Measurements from ENCODE around the gene PHC2. TPM values are rescaled to one million over a fixed set of nuclear protein-coding genes. Genes with fewer than 3 reads are reported as not detected.

PHC2 gene
- total RNA-seq, 1 experiment from 2014 or later: 176 TPM

GRCh38 chr1:33439662-33440061 lies 8.8 kb upstream of the PHC2 start:
- no peak for ATAC-seq
- H3K4me1 ChIP-seq (ENCODE audit: control insufficient read depth in 1 of 2, insufficient read depth in 2 of 2, low read length in 2 of 2): peaks cover 72 to 100% of the 10 kb centered on the region in 2 experiments
- POLR2A ChIA-PET: interaction anchor here (2.0 kb wide), 1 partner anchor 9 kb away, joined by 7 read pairs; the partner anchor contains the start of gene PHC2
- no peaks in the 10 kb centered on the region for H3K9me3 ChIP-seq (ENCODE audit: control insufficient read depth in 1 of 2, insufficient read depth in 1 of 2, low read depth in 1 of 2, low read length in 2 of 2)
- DNase-seq (ENCODE audit: low read depth, low spot score): no peak
- H3K9ac ChIP-seq (ENCODE audit: low read length): peak overlapping the region; percentile 21; the same call in 1 of the 2 replicates
- H3K79me2 ChIP-seq (ENCODE audit: insufficient read depth, low read length): no peaks in the 10 kb centered on the region
- CTCF ChIA-PET: interaction anchor here (1.4 kb wide), 1 partner anchor 15 kb away, joined by 3 read pairs; no protein-coding TSS in a partner anchor
- intact Hi-C loops (cut with micrococcal nuclease): no loop called here
- H4K20me1 ChIP-seq (ENCODE audit: insufficient read depth): no peaks in the 10 kb centered on the region
- TF ChIP-seq ELF1 (IDR thresholded peaks at IDR 0.05; ENCODE audit: borderline replicate concordance, low read depth) (no peak), SRF (IDR thresholded peaks at IDR 0.05; ENCODE audit: low read depth) (no peak), CTCF (IDR thresholded peaks at IDR 0.05 in 2 of 3, conservative IDR thresholded peaks at IDR 0.05 in 1 of 3; ENCODE audit: borderline replicate concordance in 1 of 3, insufficient read depth in 1 of 3, low read depth in 2 of 3, low read length in 2 of 3) (no peak), POLR2AphosphoS5 (IDR thresholded peaks at IDR 0.05; ENCODE audit: low read depth, low read length) (0 out of 2 replicates have a peak, but pooled peaks have one; percentile 4), SIN3A (IDR thresholded peaks at IDR 0.05; ENCODE audit: low read depth) (no peak)
- no peak overlapping the region for H3K27ac ChIP-seq (ENCODE audit: low read depth, low read length)
- peak overlapping the region in 1 of 2 experiments; percentile 1; a peak in 2 of 4 replicates for H3K4me3 ChIP-seq (replicated peaks in 1 of 2; ENCODE audit: low read depth in 1 of 2, low read length in 2 of 2)
- BruUV-seq (replicated peaks): TSS peak; percentile 93
- peak overlapping the region; percentile 46 for H3K4me2 ChIP-seq (ENCODE audit: low read length)
- H3K36me3 ChIP-seq (ENCODE audit: control insufficient read depth in 1 of 2, insufficient read depth in 2 of 2, low read length in 2 of 2): no peaks in the 10 kb centered on the region
- no peaks in the 10 kb centered on the region for H3K27me3 ChIP-seq (ENCODE audit: insufficient read depth, low read length)
- no peaks in the 10 kb centered on the region for H3K9me2 ChIP-seq (ENCODE audit: insufficient read depth)
- RAD21 ChIA-PET (ENCODE audit: low non-redundant PET in 1 of 2, low total read pairs in 2 of 2, uncharacterized antibody in 2 of 2, unreplicated experiment in 2 of 2): interaction anchor here in 1 of 2 experiments (0.5 kb wide), 1 partner anchor 16 kb away, joined by 3 read pairs; no protein-coding TSS in a partner anchor
- no peak overlapping the region for H2AFZ ChIP-seq (ENCODE audit: low read depth, low read length, poor library complexity, severe bottlenecking)

All from HCT116 (cell line).